Measurements from ENCODE around the gene DTNA. TPM values are rescaled to one million over a fixed set of nuclear protein-coding genes. Genes with fewer than 3 reads are reported as not detected.

The DTNA gene
- total and polyA plus RNA-seq, 2 of the 8 experiments (the other 6 are each of a cell fraction or from before 2014, with no cell fraction given), result 30.2 to 32.7 TPM

DNA sequence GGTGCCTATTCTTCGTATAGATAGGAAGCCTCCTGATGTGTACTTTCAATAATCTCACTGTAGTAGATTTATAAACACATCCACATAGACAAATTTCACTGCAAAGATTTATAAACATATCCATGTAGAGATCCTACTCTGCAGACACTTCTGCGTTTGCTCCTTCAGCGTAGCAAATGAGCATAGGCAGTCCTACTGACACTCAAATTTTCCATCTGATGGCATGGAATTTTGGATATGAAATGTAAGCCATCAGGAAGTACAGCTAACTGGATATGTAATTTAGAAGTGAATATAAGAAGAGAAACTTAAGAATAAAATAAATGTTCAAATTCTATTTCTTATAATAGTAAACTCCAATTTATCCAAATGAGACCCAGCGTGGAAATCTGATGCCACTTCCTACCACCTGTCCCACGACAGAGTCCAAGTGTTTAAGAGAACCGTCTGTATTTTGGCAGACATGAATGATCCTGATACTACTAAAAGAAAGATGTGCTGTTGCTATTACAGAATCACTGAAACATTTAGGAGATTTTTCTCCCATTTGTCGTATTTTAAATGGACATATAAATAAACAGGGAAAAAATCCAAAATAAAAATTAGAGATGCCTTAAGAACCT, 86.0 kb downstream of the DTNA start (continued):
- no peak for TF ChIP-seq CBX5 (IDR thresholded peaks at IDR 0.05; ENCODE audit: low read depth, low read length)
- no peak for TF ChIP-seq TAF7 (optimal IDR thresholded peaks at IDR 0.05; ENCODE audit: borderline replicate concordance, low read depth, low read length)
